Gastrocnemius medialis (tissue), 4 donors: ENCODE data around the gene CRACDL. TPM values are rescaled to one million over a fixed set of nuclear protein-coding genes. Genes with fewer than 3 reads are reported as not detected.

Source experiments
- ATAC-seq, 2 donors: fragments of 150-250 bp; one replicate each; pipeline ENCODE4 v1.9.1; 2016
- DNase-seq, 2 donors: peaks; one replicate each; pipeline ENCODE4 v3.0.0-alpha.2; 2019
- H3K27ac ChIP-seq, 4 donors: fragments of 200-600 bp; sonication (generic); 1 replicate in 1 of 4; 2 replicates in 3 of 4; pipeline ENCODE4 v1.5.1; 2016 to 2018; ENCODE audit warnings: mild to moderate bottlenecking in 2 of 4, moderate library complexity in 1 of 4
- H3K27me3 ChIP-seq, 3 donors: fragments of 200-600 bp; sonication (generic) in 2 of 3; 1 replicate in 1 of 3; 2 replicates in 2 of 3; pipeline versions ENCODE4 v1.5.1 to v1.6.0; 2016 to 2019; ENCODE audit warnings: mild to moderate bottlenecking in 1 of 3, moderate library complexity in 1 of 3
- H3K36me3 ChIP-seq, 2 donors: fragments of 200-600 bp; sonication (generic) in 1 of 2; one replicate each; pipeline ENCODE4 v1.5.1; 2017 to 2018
- H3K4me1 ChIP-seq, 2 donors: fragments of 200-600 bp; sonication (generic) in 1 of 2; one replicate each; pipeline ENCODE4 v1.5.1; 2016 to 2017; ENCODE audit warnings: mild to moderate bottlenecking in 2 of 2
- H3K4me3 ChIP-seq, 4 donors: fragments of 200-600 bp; sonication (generic) in 3 of 4; 1 replicate in 1 of 4; 2 replicates in 3 of 4; pipeline ENCODE4 v1.5.1; 2016 to 2019; ENCODE audit warnings: mild to moderate bottlenecking in 2 of 4
- H3K9me3 ChIP-seq, 3 donors: fragments of 200-600 bp; sonication (generic) in 2 of 3; 1 replicate in 1 of 3; 2 replicates in 2 of 3; pipeline ENCODE4 v1.5.1; 2016 to 2019
- POLR2A ChIP-seq, 2 donors: fragments of 450-650 bp; IDR thresholded peaks; one replicate each; pipeline ENCODE4 v1.6.1; 2017; ENCODE audit warnings: antibody characterized with exemption in 2 of 2, mild to moderate bottlenecking in 2 of 2, moderate library complexity in 2 of 2
- in situ Hi-C, 4 donors: fragments of 200-750 bp; cut with MboI; loops; one replicate each; pipeline versions ENCODE4 v1.15.0 to v1.8.0; 2017; ENCODE audit warnings: low sequenced_read_pairs in 4 of 4
- intact Hi-C: fragments of 100-400 bp; cut with DNase I; formaldehyde crosslinking; loops from one replicate; pipeline ENCODE4 v1.15.1; 2023; ENCODE audit warnings: low total_unique reads
- total RNA-seq, 4 donors: library from RNA; depleted of rRNA; stranded (reverse); fragments of >200 nt; gene quantifications; one replicate each; pipeline versions ENCODE4 v1.1.0 to v1.2.3, GENCODE V29; 2016
- TF ChIP-seq, protein P1 (sequence below), 5 experiments: fragments of 450-650 bp in 3 of 5; fragments of 200-600 bp in 2 of 5; sonication (generic) in 2 of 5; IDR thresholded peaks in 4 of 5; conservative IDR thresholded peaks in 1 of 5; 1 replicate in 4 of 5; 2 replicates in 1 of 5; pipeline ENCODE4 v1.5.1; 2016 to 2019; ENCODE audit warnings: antibody characterized with exemption in 5 of 5, mild to moderate bottlenecking in 3 of 5, moderate library complexity in 3 of 5

Gene CRACDL
- total RNA-seq, 4 donors from 2014 or later, result 0.71 to 18.2 (median 2.9) TPM

DNA sequence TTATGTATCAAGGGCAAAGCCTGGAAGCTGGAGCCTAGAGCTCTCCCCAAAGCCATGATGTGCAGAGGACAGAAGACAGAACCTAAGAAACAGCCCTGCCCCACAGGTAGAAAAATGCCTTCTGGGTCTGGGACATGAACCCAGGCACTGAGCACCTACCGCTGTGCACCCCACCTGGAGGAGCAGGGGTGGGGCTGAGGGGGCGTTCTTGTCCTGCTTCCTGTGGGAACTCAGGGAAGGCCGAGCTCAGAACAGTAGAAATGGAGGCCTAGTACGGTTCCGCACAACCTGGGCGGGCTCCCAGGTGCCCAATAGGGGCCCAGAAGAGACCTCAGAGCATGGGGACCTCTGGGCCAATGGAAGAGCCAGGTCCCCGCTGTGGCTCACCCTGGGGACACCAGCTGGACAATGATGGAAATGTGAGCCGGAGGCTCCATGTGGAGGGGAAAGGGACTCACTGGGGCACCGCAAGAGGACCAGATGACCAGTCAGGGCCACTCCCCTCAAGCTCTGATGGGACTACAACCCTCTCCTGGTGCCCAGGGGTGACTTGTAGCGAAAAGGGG lies 3.2 kb downstream of the CRACDL start:
- no peak overlapping the region for H3K4me3 ChIP-seq
- in situ Hi-C loops (no loop called here), intact Hi-C loops (no loop called here)
- ATAC-seq (no peak), DNase-seq (no peak)
- H3K4me1 ChIP-seq, result peaks cover 0 to 5% of the 10 kb centered on the region in 2 donors
- H3K27ac ChIP-seq, result no peak overlapping the region
- no peaks in the 10 kb centered on the region for H3K36me3 ChIP-seq
- TF ChIP-seq, protein P1, sequence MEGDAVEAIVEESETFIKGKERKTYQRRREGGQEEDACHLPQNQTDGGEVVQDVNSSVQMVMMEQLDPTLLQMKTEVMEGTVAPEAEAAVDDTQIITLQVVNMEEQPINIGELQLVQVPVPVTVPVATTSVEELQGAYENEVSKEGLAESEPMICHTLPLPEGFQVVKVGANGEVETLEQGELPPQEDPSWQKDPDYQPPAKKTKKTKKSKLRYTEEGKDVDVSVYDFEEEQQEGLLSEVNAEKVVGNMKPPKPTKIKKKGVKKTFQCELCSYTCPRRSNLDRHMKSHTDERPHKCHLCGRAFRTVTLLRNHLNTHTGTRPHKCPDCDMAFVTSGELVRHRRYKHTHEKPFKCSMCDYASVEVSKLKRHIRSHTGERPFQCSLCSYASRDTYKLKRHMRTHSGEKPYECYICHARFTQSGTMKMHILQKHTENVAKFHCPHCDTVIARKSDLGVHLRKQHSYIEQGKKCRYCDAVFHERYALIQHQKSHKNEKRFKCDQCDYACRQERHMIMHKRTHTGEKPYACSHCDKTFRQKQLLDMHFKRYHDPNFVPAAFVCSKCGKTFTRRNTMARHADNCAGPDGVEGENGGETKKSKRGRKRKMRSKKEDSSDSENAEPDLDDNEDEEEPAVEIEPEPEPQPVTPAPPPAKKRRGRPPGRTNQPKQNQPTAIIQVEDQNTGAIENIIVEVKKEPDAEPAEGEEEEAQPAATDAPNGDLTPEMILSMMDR (IDR thresholded peaks at IDR 0.05 in 4 of 5, conservative IDR thresholded peaks at IDR 0.05 in 1 of 5), result no peak
- no peak for TF ChIP-seq POLR2A (IDR thresholded peaks at IDR 0.05)
- peaks cover 4 to 29% (median 22%) of the 10 kb centered on the region in 3 donors for H3K27me3 ChIP-seq
- H3K9me3 ChIP-seq, result no peaks in the 10 kb centered on the region

DNA sequence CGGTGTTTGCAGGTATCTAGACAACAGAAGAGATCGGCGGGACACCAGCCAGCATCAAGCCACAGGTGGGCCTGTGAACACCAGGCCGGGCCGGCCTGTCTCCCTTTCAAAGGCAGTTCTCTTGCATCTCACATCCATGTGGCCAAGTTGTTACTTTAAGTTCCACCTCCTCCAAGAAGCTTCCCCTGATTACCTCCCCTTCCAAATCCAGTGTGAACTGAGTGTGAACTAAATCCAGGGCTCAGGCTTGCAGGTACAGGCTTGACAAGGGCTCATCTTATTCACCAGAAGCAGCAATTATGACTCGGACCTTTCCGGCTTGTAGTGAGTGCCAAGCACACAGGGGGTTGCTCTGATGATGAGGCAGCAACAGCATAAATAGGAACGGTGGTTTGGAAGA lies 3.9 kb downstream of the CRACDL start:
- Histone ChIP-seq H3K4me3 (no peak overlapping the region), H3K36me3 (no peaks in the 10 kb centered on the region), H3K9me3 (no peaks in the 10 kb centered on the region), H3K27ac (no peak overlapping the region), H3K4me1 (peaks cover 0 to 5% of the 10 kb centered on the region in 2 donors), H3K27me3 (peaks cover 4 to 22% (median 21%) of the 10 kb centered on the region in 3 donors)
- TF ChIP-seq POLR2A (IDR thresholded peaks at IDR 0.05), result no peak
- TF ChIP-seq, protein P1 (IDR thresholded peaks at IDR 0.05 in 4 of 5, conservative IDR thresholded peaks at IDR 0.05 in 1 of 5), result no peak
- ATAC-seq (no peak), DNase-seq (no peak)
- intact Hi-C loops (no loop called here), in situ Hi-C loops (no loop called here)

DNA sequence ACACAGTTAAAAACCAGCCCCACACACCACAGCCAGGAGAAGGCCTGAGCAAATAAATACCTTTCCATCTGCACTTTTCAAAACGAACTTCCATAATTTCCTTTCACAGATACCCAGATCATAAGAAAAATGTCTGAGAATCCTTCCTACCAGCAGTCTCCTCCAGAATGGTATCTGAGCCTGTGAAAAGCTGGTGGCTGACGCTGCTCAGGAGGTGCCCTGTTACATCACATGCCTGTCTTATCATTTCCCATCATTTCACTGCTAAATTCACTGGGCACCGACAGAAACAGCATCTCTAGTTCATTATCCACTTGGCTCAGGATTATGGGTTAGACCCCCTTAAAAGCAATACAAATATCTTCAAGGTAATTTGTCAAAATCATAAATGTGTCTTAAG lies 4.4 kb downstream of the CRACDL start:
- Histone ChIP-seq H3K4me1 (peaks cover 0 to under 1% of the 10 kb centered on the region in 2 donors), H3K4me3 (no peak overlapping the region), H3K27ac (no peak overlapping the region), H3K9me3 (no peaks in the 10 kb centered on the region), H3K27me3 (peaks cover 0 to 17% (median 15%) of the 10 kb centered on the region in 3 donors), H3K36me3 (no peaks in the 10 kb centered on the region)
- TF ChIP-seq, protein P1 (IDR thresholded peaks at IDR 0.05 in 4 of 5, conservative IDR thresholded peaks at IDR 0.05 in 1 of 5), result no peak
- in situ Hi-C loops (no loop called here), intact Hi-C loops (no loop called here)
- DNase-seq, result no peak
- ATAC-seq, result no peak

DNA sequence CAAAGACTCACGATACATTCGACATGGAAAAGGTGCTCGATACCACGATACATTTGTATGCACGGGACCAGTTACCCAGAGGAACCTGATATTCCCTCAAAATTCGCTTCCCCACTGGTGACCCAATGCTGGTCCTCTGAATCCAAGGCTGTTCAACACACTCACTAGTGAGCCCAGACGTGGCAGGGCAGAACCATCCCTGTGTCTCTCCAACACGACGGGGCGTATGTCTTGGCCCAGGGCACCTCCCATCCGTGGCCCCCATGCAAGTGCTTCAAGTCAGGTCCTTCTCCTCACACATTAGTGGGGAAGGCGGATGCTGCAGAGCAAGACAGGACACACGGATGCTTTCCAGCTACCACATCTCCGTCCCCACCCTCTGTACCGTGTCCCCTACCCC lies 6.1 kb downstream of the CRACDL start:
- peaks cover 0 to 7% (median 7%) of the 10 kb centered on the region in 3 donors for H3K27me3 ChIP-seq
- H3K4me1 ChIP-seq, result no peaks in the 10 kb centered on the region
- in situ Hi-C loops (no loop called here), intact Hi-C loops (no loop called here)
- no peak overlapping the region for H3K4me3 ChIP-seq
- no peaks in the 10 kb centered on the region for H3K9me3 ChIP-seq
- no peak for ATAC-seq
- DNase-seq, result no peak
- TF ChIP-seq, protein P1 (IDR thresholded peaks at IDR 0.05 in 4 of 5, conservative IDR thresholded peaks at IDR 0.05 in 1 of 5), result no peak
- no peak for TF ChIP-seq POLR2A (IDR thresholded peaks at IDR 0.05)
- H3K27ac ChIP-seq, result no peak overlapping the region
- no peaks in the 10 kb centered on the region for H3K36me3 ChIP-seq

DNA sequence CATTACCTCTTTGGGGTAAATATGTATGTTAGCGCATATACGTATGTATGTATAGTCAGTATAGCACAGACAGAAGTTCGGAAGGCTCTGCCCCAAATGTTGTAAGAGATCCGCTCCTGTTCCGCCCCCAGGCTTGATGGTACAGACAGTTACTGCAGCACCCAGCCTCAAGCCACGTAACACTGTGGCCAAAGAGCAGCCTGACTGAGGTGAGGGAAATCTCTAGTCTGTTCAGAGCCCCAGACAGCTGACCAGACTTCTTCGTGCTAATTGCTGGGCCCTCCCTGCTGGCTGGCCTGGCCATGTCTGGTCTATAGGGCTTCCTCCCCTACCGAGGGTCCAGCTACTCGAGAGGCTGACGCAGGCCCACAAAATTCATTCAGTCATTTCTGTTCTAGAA lies 7.8 kb downstream of the CRACDL start:
- Histone ChIP-seq H3K36me3 (no peaks in the 10 kb centered on the region), H3K9me3 (no peaks in the 10 kb centered on the region), H3K4me3 (no peak overlapping the region), H3K27me3 (peaks cover 0 to 3% (median 0%) of the 10 kb centered on the region in 3 donors), H3K4me1 (no peaks in the 10 kb centered on the region), H3K27ac (no peak overlapping the region)
- TF ChIP-seq POLR2A (IDR thresholded peaks at IDR 0.05), result no peak
- TF ChIP-seq, protein P1 (IDR thresholded peaks at IDR 0.05 in 4 of 5, conservative IDR thresholded peaks at IDR 0.05 in 1 of 5), result no peak
- in situ Hi-C loops (no loop called here), intact Hi-C loops (no loop called here)
- no peak for DNase-seq
- no peak for ATAC-seq
